HCT116 (cell line): ENCODE data around the gene SDF4. TPM values are rescaled to one million over a fixed set of nuclear protein-coding genes. Genes with fewer than 3 reads are reported as not detected.

Source experiments
- ATAC-seq: fragments of 200-7000 bp; cut with Tn5 transposase; 2 replicates; pipeline ENCODE4 v1.9.1; 2020; ENCODE audit warnings: mild to moderate bottlenecking, moderate library complexity
- BruUV-seq: library from RNA; stranded (reverse); fragments of 400-500 nt; replicated peaks from 2 replicates; lab custom pipeline; 2021; lab: Mats Ljungman, UMichigan
- CTCF ChIA-PET: fragments of 300-600 bp; sonication (Branson Sonifier 250); formaldehyde crosslinking; loops from one replicate; lab custom pipeline; 2021; ENCODE audit warnings: antibody characterized with exemption; lab: Charles Lee
- POLR2A ChIA-PET: fragments of 300-600, 350-600 bp; sonication (Branson Sonifier 250); formaldehyde crosslinking; loops from one replicate; lab custom pipeline; 2021; ENCODE audit warnings: antibody characterized with exemption; lab: Charles Lee
- RAD21 ChIA-PET, 2 experiments: fragments of 300-600 bp; sonication (Branson Sonifier 250); formaldehyde crosslinking; loops; one replicate each; lab custom pipeline; 2023; ENCODE audit warnings: low total read pairs in 2 of 2; ENCODE audit not compliant: uncharacterized antibody in 2 of 2, unreplicated experiment in 2 of 2, low non-redundant PET in 1 of 2; lab: Charles Lee
- DNase-seq: peaks from one replicate; pipeline ENCODE4 v3.0.0-alpha.2; 2010; ENCODE audit warnings: low read depth, low spot score
- H2AFZ ChIP-seq: fragments of 200-600 bp; shearing (Covaris generic), sonication (generic); 2 replicates; pipeline ENCODE4 v1.6.1; 2017; ENCODE audit warnings: low read depth, mixed run types, mixed read lengths, antibody characterized with exemption, low read length; ENCODE audit not compliant: poor library complexity, severe bottlenecking
- H3K27ac ChIP-seq: 2 replicates; pipeline ENCODE4 v1.5.1; 2012; ENCODE audit warnings: low read depth, low read length
- H3K27me3 ChIP-seq: fragments of 200-600 bp; sonication (generic); 2 replicates; pipeline ENCODE4 v1.6.1; 2016; ENCODE audit warnings: mixed run types, low read length, mixed read lengths; ENCODE audit not compliant: insufficient read depth
- H3K36me3 ChIP-seq, 2 experiments: fragments of 200-500 bp in 1 of 2; fragments of 200-600 bp in 1 of 2; sonication (Bioruptor generic) in 1 of 2; sonication (generic) in 1 of 2; 2 replicates each; pipeline versions ENCODE4 v1.5.1 to v1.6.1; 2014 to 2016; ENCODE audit warnings: low read length in 2 of 2, inconsistent platforms in 1 of 2, mixed read lengths in 1 of 2, mixed run types in 1 of 2; ENCODE audit not compliant: insufficient read depth in 2 of 2, control insufficient read depth in 1 of 2
- H3K4me1 ChIP-seq, 2 experiments: fragments of 200-600 bp in 1 of 2; sonication (generic) in 1 of 2; 2 replicates each; pipeline versions ENCODE4 v1.5.1 to v1.6.1; 2012 to 2017; ENCODE audit warnings: low read length in 2 of 2, inconsistent platforms in 1 of 2, mild to moderate bottlenecking in 1 of 2, mixed read lengths in 1 of 2, mixed run types in 1 of 2, moderate library complexity in 1 of 2; ENCODE audit not compliant: insufficient read depth in 2 of 2, control insufficient read depth in 1 of 2
- H3K4me2 ChIP-seq: fragments of 200-600 bp; sonication (generic); 2 replicates; pipeline ENCODE4 v1.6.1; 2017; ENCODE audit warnings: mixed run types, low read length, mixed read lengths
- H3K4me3 ChIP-seq, 2 experiments: fragments of 200-600 bp in 1 of 2; sonication (generic) in 1 of 2; replicated peaks in 1 of 2; 2 replicates each; pipeline ENCODE4 v1.5.1; 2011 to 2016; ENCODE audit warnings: low read length in 2 of 2, control low read depth in 1 of 2, low read depth in 1 of 2, mild to moderate bottlenecking in 1 of 2, mixed read lengths in 1 of 2, mixed run types in 1 of 2
- H3K79me2 ChIP-seq: fragments of 200-600 bp; sonication (generic); 2 replicates; pipeline ENCODE4 v1.6.1; 2017; ENCODE audit warnings: mild to moderate bottlenecking, mixed run types, low read length, moderate library complexity, mixed read lengths; ENCODE audit not compliant: insufficient read depth
- H3K9ac ChIP-seq: fragments of 200-600 bp; sonication (generic); 2 replicates; pipeline ENCODE4 v1.6.1; 2016; ENCODE audit warnings: low read length, mixed read lengths
- H3K9me2 ChIP-seq: fragments of 200-600 bp; sonication (generic), shearing (Covaris generic); 2 replicates; pipeline ENCODE4 v1.6.1; 2017; ENCODE audit warnings: mixed run types, mild to moderate bottlenecking, moderate library complexity; ENCODE audit not compliant: insufficient read depth
- H3K9me3 ChIP-seq, 2 experiments: fragments of 200-500 bp in 1 of 2; fragments of 200-600 bp in 1 of 2; sonication (Bioruptor generic) in 1 of 2; sonication (generic) in 1 of 2; 2 replicates each; pipeline ENCODE4 v1.6.1; 2014 to 2017; ENCODE audit warnings: low read length in 2 of 2, mixed read lengths in 2 of 2, inconsistent platforms in 1 of 2, low read depth in 1 of 2, mild to moderate bottlenecking in 1 of 2, mixed run types in 1 of 2, moderate library complexity in 1 of 2; ENCODE audit not compliant: control insufficient read depth in 1 of 2, insufficient read depth in 1 of 2
- H4K20me1 ChIP-seq: fragments of 200-600 bp; sonication (generic), shearing (Covaris generic); 2 replicates; pipeline ENCODE4 v1.6.1; 2017; ENCODE audit warnings: mixed run types, mild to moderate bottlenecking, moderate library complexity; ENCODE audit not compliant: insufficient read depth
- ATF3 ChIP-seq: IDR thresholded peaks from 2 replicates; pipeline ENCODE4 v1.6.1; 2012
- CBX3 ChIP-seq: IDR thresholded peaks from 2 replicates; pipeline ENCODE4 v1.6.1; 2012; ENCODE audit warnings: low read depth
- CTCF ChIP-seq, 3 experiments: fragments of 200-600 bp in 1 of 3; sonication (generic) in 1 of 3; IDR thresholded peaks in 2 of 3; conservative IDR thresholded peaks in 1 of 3; 2 replicates each; pipeline ENCODE4 v1.5.1; 2012 to 2017; ENCODE audit warnings: low read depth in 2 of 3, low read length in 2 of 3, antibody characterized with exemption in 1 of 3, borderline replicate concordance in 1 of 3, control low read depth in 1 of 3, mild to moderate bottlenecking in 1 of 3, mixed read lengths in 1 of 3, mixed run types in 1 of 3, moderate library complexity in 1 of 3; ENCODE audit not compliant: insufficient read depth in 1 of 3
- EGR1 ChIP-seq: IDR thresholded peaks from 2 replicates; pipeline ENCODE4 v1.6.1; 2012; ENCODE audit warnings: low read depth
- ELF1 ChIP-seq: IDR thresholded peaks from 2 replicates; pipeline ENCODE4 v1.6.1; 2012; ENCODE audit warnings: low read depth, borderline replicate concordance
- EZH2 ChIP-seq: fragments of 200-600 bp; sonication (generic); IDR thresholded peaks from 2 replicates; pipeline ENCODE4 v1.6.1; 2017; ENCODE audit warnings: antibody characterized with exemption, mixed run types
- EZH2phosphoT487 ChIP-seq: fragments of 200-600 bp; IDR thresholded peaks from 2 replicates; pipeline ENCODE4 v1.6.1; 2018; ENCODE audit warnings: antibody characterized with exemption, borderline replicate concordance
- FOSL1 ChIP-seq: IDR thresholded peaks from 2 replicates; pipeline ENCODE4 v1.6.1; 2012; ENCODE audit warnings: low read depth
- MAX ChIP-seq: IDR thresholded peaks from 2 replicates; pipeline ENCODE4 v1.6.1; 2012
- POLR2AphosphoS5 ChIP-seq: IDR thresholded peaks from 2 replicates; pipeline ENCODE4 v1.6.1; 2011; ENCODE audit warnings: mild to moderate bottlenecking, low read depth, low read length, moderate library complexity
- RAD21 ChIP-seq: IDR thresholded peaks from 2 replicates; pipeline ENCODE4 v1.6.1; 2012; ENCODE audit warnings: low read depth, mild to moderate bottlenecking
- REST ChIP-seq: IDR thresholded peaks from 2 replicates; pipeline ENCODE4 v1.6.1; 2012; ENCODE audit warnings: low read depth
- SIN3A ChIP-seq: IDR thresholded peaks from 2 replicates; pipeline ENCODE4 v1.6.1; 2012; ENCODE audit warnings: low read depth
- SP1 ChIP-seq: IDR thresholded peaks from 2 replicates; pipeline ENCODE4 v1.6.1; 2012; ENCODE audit warnings: low read depth
- SRF ChIP-seq: IDR thresholded peaks from 2 replicates; pipeline ENCODE4 v1.6.1; 2012; ENCODE audit warnings: low read depth
- TCF7L2 ChIP-seq: IDR thresholded peaks from 2 replicates; pipeline ENCODE4 v1.7.0; 2011; ENCODE audit warnings: borderline replicate concordance, inconsistent platforms; ENCODE audit not compliant: insufficient read depth, insufficient read length; ENCODE audit errors: extremely low read depth
- YY1 ChIP-seq: IDR thresholded peaks from 2 replicates; pipeline ENCODE4 v1.6.1; 2011; ENCODE audit warnings: low read length, low read depth, moderate library complexity, mild to moderate bottlenecking; ENCODE audit not compliant: insufficient replicate concordance; ENCODE audit errors: extremely low read depth
- ZBTB33 ChIP-seq: IDR thresholded peaks from 2 replicates; pipeline ENCODE4 v1.6.1; 2011; ENCODE audit warnings: mild to moderate bottlenecking, low read length, moderate library complexity; ENCODE audit not compliant: insufficient replicate concordance; ENCODE audit errors: extremely low read depth
- ZNF274 ChIP-seq: fragments of 200-500 bp; sonication (Bioruptor generic); IDR thresholded peaks from 2 replicates; pipeline ENCODE4 v1.6.1; 2014; ENCODE audit warnings: mild to moderate bottlenecking, low read depth, low read length, inconsistent platforms
- intact Hi-C: fragments of 100-400 bp; cut with micrococcal nuclease; formaldehyde crosslinking; loops from 2 replicates; pipeline ENCODE4 v1.10.0; 2022
- total RNA-seq: library from RNA; stranded (reverse); gene quantifications from one replicate; pipeline ENCODE4 v1.2.1, GENCODE V29; 2021; ENCODE audit not compliant: unreplicated experiment

SDF4 gene
- total RNA-seq, 1 experiment from 2014 or later: 133 TPM

GRCh38 chr1:1171161-1171545 is 60.6 kb downstream of the SDF4 start:
- ATAC-seq (no peak), DNase-seq (no peak)
- peaks cover 22% of the 10 kb centered on the region for H3K79me2 ChIP-seq
- H3K4me3 ChIP-seq: no peak overlapping the region
- ChIA-PET RAD21 (no interaction called here), CTCF (no interaction called here), POLR2A (interaction anchor here (1.5 kb wide), 1 partner anchor 8 kb away, joined by 3 read pairs; no protein-coding TSS in a partner anchor)
- H3K36me3 ChIP-seq: peaks cover 0 to 2% of the 10 kb centered on the region in 2 experiments; a peak in 2 of 4 replicates
- no peak overlapping the region for H2AFZ ChIP-seq
- no peak for TF ChIP-seq SIN3A
- no peak for TF ChIP-seq YY1
- no peak for TF ChIP-seq SP1
- TF ChIP-seq ELF1: no peak
- TF ChIP-seq MAX: no peak
- no peak for TF ChIP-seq REST
- TF ChIP-seq ATF3: no peak
- no peak for TF ChIP-seq SRF
- no peak for TF ChIP-seq CBX3
- no peak for TF ChIP-seq POLR2AphosphoS5
- TF ChIP-seq CTCF (IDR thresholded peaks at IDR 0.05 in 2 of 3, conservative IDR thresholded peaks at IDR 0.05 in 1 of 3; ENCODE audit: borderline replicate concordance in 1 of 3, insufficient read depth in 1 of 3, low read depth in 2 of 3, low read length in 2 of 3): no peak
- TF ChIP-seq ZBTB33: no peak
- TF ChIP-seq RAD21: no peak
- no peak for TF ChIP-seq EZH2phosphoT487
- TF ChIP-seq ZNF274: no peak
- no peak for TF ChIP-seq EZH2
- TF ChIP-seq EGR1: no peak
- TF ChIP-seq FOSL1: no peak
- TF ChIP-seq TCF7L2: no peak
- H4K20me1 ChIP-seq: no peaks in the 10 kb centered on the region
- BruUV-seq: no TSS peak
- intact Hi-C loops: no loop called here
- H3K9me2 ChIP-seq: no peaks in the 10 kb centered on the region
- H3K4me1 ChIP-seq: peaks cover 0 to 8% of the 10 kb centered on the region in 2 experiments; a peak in 3 of 4 replicates
- H3K9ac ChIP-seq: no peak overlapping the region
- H3K27me3 ChIP-seq: no peaks in the 10 kb centered on the region
- no peaks in the 10 kb centered on the region for H3K9me3 ChIP-seq
- no peak overlapping the region for H3K4me2 ChIP-seq
- H3K27ac ChIP-seq: no peak overlapping the region
